GM23338 (cell line): ENCODE measurements around the gene COQ10A. TPM values are rescaled to one million over a fixed set of nuclear protein-coding genes. Genes with fewer than 3 reads are reported as not detected.
A peak's percentile ranks its signal among the peaks of the same experiment; 100 is the strongest.

Experiments used
- ATAC-seq: fragments of 200-7000 bp; cut with Tn5 transposase; 3 replicates; pipeline ENCODE4 v1.9.1; 2020
- DNase-seq: peaks from one replicate; pipeline ENCODE4 v3.0.0-alpha.2; 2015; ENCODE audit warnings: low spot score
- H2AFZ ChIP-seq: fragments of 200-600 bp; sonication (generic); 2 replicates; pipeline ENCODE4 v1.8.0; 2016; ENCODE audit warnings: antibody characterized with exemption, mild to moderate bottlenecking, moderate library complexity
- H3F3A ChIP-seq: fragments of 200-600 bp; sonication (generic); replicated peaks from 2 replicates; pipeline ENCODE4 v1.8.0; 2017; ENCODE audit warnings: antibody characterized with exemption, mixed run types, low read depth
- H3K27ac ChIP-seq: fragments of 200-600 bp; sonication (generic); 2 replicates; pipeline ENCODE4 v1.6.1; 2016; ENCODE audit warnings: low read depth
- H3K27me3 ChIP-seq: fragments of 200-600 bp; sonication (generic); 2 replicates; pipeline ENCODE4 v1.8.0; 2016; ENCODE audit warnings: mild to moderate bottlenecking, mixed run types, moderate library complexity; ENCODE audit not compliant: insufficient read depth
- H3K36me3 ChIP-seq: fragments of 200-600 bp; sonication (generic); 2 replicates; pipeline ENCODE4 v1.8.0; 2016; ENCODE audit warnings: mild to moderate bottlenecking; ENCODE audit not compliant: insufficient read depth
- H3K4me1 ChIP-seq: fragments of 200-600 bp; sonication (generic); 2 replicates; pipeline ENCODE4 v1.8.0; 2016; ENCODE audit warnings: mild to moderate bottlenecking, moderate library complexity; ENCODE audit not compliant: insufficient read depth
- H3K4me2 ChIP-seq: fragments of 200-600 bp; sonication (generic); 2 replicates; pipeline ENCODE4 v1.7.1; 2017; ENCODE audit warnings: mixed run types
- H3K4me3 ChIP-seq: fragments of 200-600 bp; sonication (generic); 2 replicates; pipeline ENCODE4 v1.6.1; 2016; ENCODE audit warnings: mixed run types
- H3K79me2 ChIP-seq: fragments of 200-600 bp; sonication (generic); replicated peaks from 2 replicates; pipeline ENCODE4 v1.8.0; 2017; ENCODE audit warnings: mild to moderate bottlenecking; ENCODE audit not compliant: insufficient read depth
- H3K9me2 ChIP-seq: fragments of 200-600 bp; sonication (generic); 2 replicates; pipeline ENCODE4 v1.8.0; 2017; ENCODE audit not compliant: insufficient read depth
- H4K20me1 ChIP-seq: fragments of 200-600 bp; sonication (generic); replicated peaks from 2 replicates; pipeline ENCODE4 v1.8.0; 2017; ENCODE audit warnings: mild to moderate bottlenecking; ENCODE audit not compliant: insufficient read depth
- H3K27ac Mint-ChIP-seq: 2 replicates; pipeline ENCODE4 v1.8.0; 2020; ENCODE audit warnings: inconsistent platforms, mild to moderate bottlenecking, moderate library complexity, mixed read lengths
- H3K27me3 Mint-ChIP-seq: 3 replicates; pipeline ENCODE4 v1.8.0; 2022; ENCODE audit warnings: low read depth, mild to moderate bottlenecking, moderate library complexity, mixed read lengths, inconsistent platforms; ENCODE audit not compliant: insufficient read depth, poor library complexity
- H3K36me3 Mint-ChIP-seq: 3 replicates; pipeline ENCODE4 v1.8.0; 2021; ENCODE audit warnings: low read depth, mild to moderate bottlenecking, inconsistent platforms, moderate library complexity, mixed read lengths
- H3K4me1 Mint-ChIP-seq: 3 replicates; pipeline ENCODE4 v1.8.0; 2020; ENCODE audit warnings: mild to moderate bottlenecking, inconsistent platforms, mixed read lengths
- H3K4me3 Mint-ChIP-seq: 3 replicates; pipeline ENCODE4 v1.8.0; 2021; ENCODE audit warnings: moderate library complexity, mild to moderate bottlenecking, inconsistent platforms, mixed read lengths
- H3K9me3 Mint-ChIP-seq: 3 replicates; pipeline ENCODE4 v1.8.0; 2020; ENCODE audit warnings: moderate library complexity, mild to moderate bottlenecking, inconsistent platforms, mixed read lengths
- CREB1 ChIP-seq: fragments of 250-450 bp; sonication (Bioruptor Pico); IDR thresholded peaks from 2 replicates; pipeline ENCODE4 v1.5.0; 2020; ENCODE audit warnings: low read depth, mild to moderate bottlenecking, moderate library complexity
- EZH2phosphoT487 ChIP-seq: fragments of 200-600 bp; sonication (generic); IDR thresholded peaks from one replicate; pipeline ENCODE4 v1.8.1; 2018; ENCODE audit warnings: antibody characterized with exemption; ENCODE audit not compliant: unreplicated experiment
- polyA plus RNA-seq: library from polyadenylated mRNA; unstranded; fragments of >200 nt; fragmentation: Nextera tagmentation; extraction: Ambion mirVana; gene quantifications from 2 replicates; pipeline ENCODE4 v1.2.1, GENCODE V29; 2016
- total RNA-seq: library from RNA; depleted of rRNA; stranded (reverse); fragments of >200 nt; shearing (Covaris generic); gene quantifications from 2 replicates; pipeline ENCODE4 v1.2.3, GENCODE V29; 2014
- TF ChIP-seq, protein P1 (sequence below): fragments of 250-450 bp; sonication (Bioruptor Pico); IDR thresholded peaks from 2 replicates; pipeline ENCODE4 v1.5.0; 2020; ENCODE audit warnings: mild to moderate bottlenecking, moderate library complexity

COQ10A gene
- total and polyA plus RNA-seq, 2 experiments from 2014 or later, result 12.8 to 15.2 TPM

DNA sequence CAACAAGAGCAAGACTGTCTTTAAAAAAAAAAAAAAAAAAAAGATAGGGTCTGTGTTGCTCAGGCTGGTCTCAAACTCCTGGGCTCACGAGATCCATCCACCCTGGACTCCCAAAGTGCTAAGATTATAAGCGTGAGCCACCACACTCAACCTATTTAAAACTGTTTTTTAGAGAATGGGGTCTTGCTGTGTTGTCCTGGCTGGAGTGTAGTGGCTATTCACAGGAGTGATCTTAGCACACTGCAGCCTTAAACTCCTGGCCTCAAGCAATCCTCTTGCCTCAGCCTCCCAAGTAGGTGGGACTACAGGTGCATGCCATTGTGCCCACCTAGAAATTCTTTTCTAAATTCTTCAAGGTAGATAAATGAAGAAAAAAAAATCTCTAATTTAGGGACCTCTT lies 7.6 kb downstream of the COQ10A start:
- Histone ChIP-seq H3K4me1 (no peaks in the 10 kb centered on the region), H4K20me1 (peaks cover 2% of the 10 kb centered on the region; the same call in 1 of the 2 replicates), H3K4me2 (no peak overlapping the region), H3K79me2 (no peaks in the 10 kb centered on the region), H2AFZ (no peak overlapping the region), H3K27ac (no peak overlapping the region), H3K4me3 (no peak overlapping the region), H3K27me3 (no peaks in the 10 kb centered on the region), H3K9me2 (no peaks in the 10 kb centered on the region), H3F3A (peaks cover 31% of the 10 kb centered on the region), H3K36me3 (peaks cover 47% of the 10 kb centered on the region)
- H3K4me3 Mint-ChIP-seq, result no peak overlapping the region
- no peaks in the 10 kb centered on the region for H3K27me3 Mint-ChIP-seq
- TF ChIP-seq EZH2phosphoT487, result no peak
- no peak for ATAC-seq
- H3K4me1 Mint-ChIP-seq, result no peaks in the 10 kb centered on the region
- H3K9me3 Mint-ChIP-seq, result no peaks in the 10 kb centered on the region
- H3K36me3 Mint-ChIP-seq, result peaks cover 82% of the 10 kb centered on the region
- no peak overlapping the region for H3K27ac Mint-ChIP-seq
- no peak for DNase-seq

GRCh38 chr12:56278905-56279304 lies 12.2 kb downstream of the COQ10A start:
- no peak overlapping the region for H3K4me3 ChIP-seq
- Mint-ChIP-seq H3K27ac (no peak overlapping the region), H3K36me3 (peaks cover 87% of the 10 kb centered on the region), H3K4me1 (no peaks in the 10 kb centered on the region), H3K27me3 (peaks cover 4% of the 10 kb centered on the region), H3K4me3 (no peak overlapping the region), H3K9me3 (no peaks in the 10 kb centered on the region)
- H3K4me1 ChIP-seq, result no peaks in the 10 kb centered on the region
- H4K20me1 ChIP-seq, result peaks cover 10% of the 10 kb centered on the region
- H3F3A ChIP-seq, result peaks cover 15% of the 10 kb centered on the region
- H3K4me2 ChIP-seq, result no peak overlapping the region
- peaks cover 67% of the 10 kb centered on the region for H3K36me3 ChIP-seq
- no peak overlapping the region for H2AFZ ChIP-seq
- ATAC-seq, result no peak
- no peak for DNase-seq
- H3K79me2 ChIP-seq, result no peaks in the 10 kb centered on the region
- H3K27ac ChIP-seq, result no peak overlapping the region; the same call in 1 of the 2 replicates
- no peaks in the 10 kb centered on the region for H3K27me3 ChIP-seq
- no peak for TF ChIP-seq CREB1 (CRISPR knock-in tag)
- H3K9me2 ChIP-seq, result no peaks in the 10 kb centered on the region

DNA sequence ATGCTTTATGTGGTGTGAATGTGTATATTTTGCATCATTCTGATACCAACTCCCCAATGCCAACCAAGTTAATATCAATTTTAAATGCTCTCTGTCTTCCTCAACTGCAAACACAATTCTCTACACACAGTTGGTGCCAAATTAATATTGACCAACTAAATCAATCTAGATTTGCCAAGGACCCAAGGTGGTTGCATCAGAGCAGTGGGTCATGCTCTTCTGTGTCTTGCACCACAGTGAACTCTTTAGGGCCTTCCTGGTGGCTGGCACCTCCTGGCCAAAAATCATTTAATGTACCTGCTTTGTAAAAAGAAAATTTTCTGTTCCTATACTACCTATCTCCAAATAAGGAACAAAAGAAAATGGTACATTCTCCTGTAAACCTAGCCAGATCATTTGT lies 14.1 kb downstream of the COQ10A start:
- no peak for ATAC-seq
- peaks cover 4% of the 10 kb centered on the region for H3K27me3 Mint-ChIP-seq

More for the DNA sequence above, 14.1 kb downstream of the COQ10A start:
- Histone ChIP-seq H3K79me2 (no peaks in the 10 kb centered on the region), H4K20me1 (peaks cover 8% of the 10 kb centered on the region), H3K4me1 (peaks cover 3% of the 10 kb centered on the region; the same call in 1 of the 2 replicates), H3K4me3 (no peak overlapping the region), H3K9me2 (no peaks in the 10 kb centered on the region), H2AFZ (no peak overlapping the region), H3F3A (peaks cover 12% of the 10 kb centered on the region), H3K27me3 (no peaks in the 10 kb centered on the region), H3K4me2 (no peak overlapping the region), H3K36me3 (peaks cover 55% of the 10 kb centered on the region), H3K27ac (peak overlapping the region; percentile 5; the same call in 1 of the 2 replicates)
- Mint-ChIP-seq H3K27ac (no peak overlapping the region), H3K4me1 (peaks cover under 1% of the 10 kb centered on the region), H3K9me3 (no peaks in the 10 kb centered on the region), H3K4me3 (no peak overlapping the region), H3K36me3 (peaks cover 78% of the 10 kb centered on the region)
- no peak for DNase-seq
- TF ChIP-seq, protein P1, sequence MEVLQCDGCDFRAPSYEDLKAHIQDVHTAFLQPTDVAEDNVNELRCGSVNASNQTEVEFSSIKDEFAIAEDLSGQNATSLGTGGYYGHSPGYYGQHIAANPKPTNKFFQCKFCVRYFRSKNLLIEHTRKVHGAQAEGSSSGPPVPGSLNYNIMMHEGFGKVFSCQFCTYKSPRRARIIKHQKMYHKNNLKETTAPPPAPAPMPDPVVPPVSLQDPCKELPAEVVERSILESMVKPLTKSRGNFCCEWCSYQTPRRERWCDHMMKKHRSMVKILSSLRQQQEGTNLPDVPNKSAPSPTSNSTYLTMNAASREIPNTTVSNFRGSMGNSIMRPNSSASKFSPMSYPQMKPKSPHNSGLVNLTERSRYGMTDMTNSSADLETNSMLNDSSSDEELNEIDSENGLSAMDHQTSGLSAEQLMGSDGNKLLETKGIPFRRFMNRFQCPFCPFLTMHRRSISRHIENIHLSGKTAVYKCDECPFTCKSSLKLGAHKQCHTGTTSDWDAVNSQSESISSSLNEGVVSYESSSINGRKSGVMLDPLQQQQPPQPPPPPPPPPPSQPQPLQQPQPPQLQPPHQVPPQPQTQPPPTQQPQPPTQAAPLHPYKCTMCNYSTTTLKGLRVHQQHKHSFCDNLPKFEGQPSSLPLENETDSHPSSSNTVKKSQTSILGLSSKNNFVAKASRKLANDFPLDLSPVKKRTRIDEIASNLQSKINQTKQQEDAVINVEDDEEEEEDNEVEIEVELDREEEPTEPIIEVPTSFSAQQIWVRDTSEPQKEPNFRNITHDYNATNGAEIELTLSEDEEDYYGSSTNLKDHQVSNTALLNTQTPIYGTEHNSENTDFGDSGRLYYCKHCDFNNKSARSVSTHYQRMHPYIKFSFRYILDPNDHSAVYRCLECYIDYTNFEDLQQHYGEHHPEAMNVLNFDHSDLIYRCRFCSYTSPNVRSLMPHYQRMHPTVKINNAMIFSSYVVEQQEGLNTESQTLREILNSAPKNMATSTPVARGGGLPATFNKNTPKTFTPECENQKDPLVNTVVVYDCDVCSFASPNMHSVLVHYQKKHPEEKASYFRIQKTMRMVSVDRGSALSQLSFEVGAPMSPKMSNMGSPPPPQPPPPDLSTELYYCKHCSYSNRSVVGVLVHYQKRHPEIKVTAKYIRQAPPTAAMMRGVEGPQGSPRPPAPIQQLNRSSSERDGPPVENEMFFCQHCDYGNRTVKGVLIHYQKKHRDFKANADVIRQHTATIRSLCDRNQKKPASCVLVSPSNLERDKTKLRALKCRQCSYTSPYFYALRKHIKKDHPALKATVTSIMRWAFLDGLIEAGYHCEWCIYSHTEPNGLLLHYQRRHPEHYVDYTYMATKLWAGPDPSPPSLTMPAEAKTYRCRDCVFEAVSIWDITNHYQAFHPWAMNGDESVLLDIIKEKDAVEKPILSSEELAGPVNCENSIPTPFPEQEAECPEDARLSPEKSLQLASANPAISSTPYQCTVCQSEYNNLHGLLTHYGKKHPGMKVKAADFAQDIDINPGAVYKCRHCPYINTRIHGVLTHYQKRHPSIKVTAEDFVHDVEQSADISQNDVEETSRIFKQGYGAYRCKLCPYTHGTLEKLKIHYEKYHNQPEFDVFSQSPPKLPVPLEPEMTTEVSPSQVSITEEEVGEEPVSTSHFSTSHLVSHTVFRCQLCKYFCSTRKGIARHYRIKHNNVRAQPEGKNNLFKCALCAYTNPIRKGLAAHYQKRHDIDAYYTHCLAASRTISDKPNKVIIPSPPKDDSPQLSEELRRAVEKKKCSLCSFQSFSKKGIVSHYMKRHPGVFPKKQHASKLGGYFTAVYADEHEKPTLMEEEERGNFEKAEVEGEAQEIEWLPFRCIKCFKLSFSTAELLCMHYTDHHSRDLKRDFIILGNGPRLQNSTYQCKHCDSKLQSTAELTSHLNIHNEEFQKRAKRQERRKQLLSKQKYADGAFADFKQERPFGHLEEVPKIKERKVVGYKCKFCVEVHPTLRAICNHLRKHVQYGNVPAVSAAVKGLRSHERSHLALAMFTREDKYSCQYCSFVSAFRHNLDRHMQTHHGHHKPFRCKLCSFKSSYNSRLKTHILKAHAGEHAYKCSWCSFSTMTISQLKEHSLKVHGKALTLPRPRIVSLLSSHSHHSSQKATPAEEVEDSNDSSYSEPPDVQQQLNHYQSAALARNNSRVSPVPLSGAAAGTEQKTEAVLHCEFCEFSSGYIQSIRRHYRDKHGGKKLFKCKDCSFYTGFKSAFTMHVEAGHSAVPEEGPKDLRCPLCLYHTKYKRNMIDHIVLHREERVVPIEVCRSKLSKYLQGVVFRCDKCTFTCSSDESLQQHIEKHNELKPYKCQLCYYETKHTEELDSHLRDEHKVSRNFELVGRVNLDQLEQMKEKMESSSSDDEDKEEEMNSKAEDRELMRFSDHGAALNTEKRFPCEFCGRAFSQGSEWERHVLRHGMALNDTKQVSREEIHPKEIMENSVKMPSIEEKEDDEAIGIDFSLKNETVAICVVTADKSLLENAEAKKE, result no peak
